Activated CD4-positive, alpha-beta T cell treated with anti-CD3 and anti-CD28 coated beads for 4 hours (primary cell): ENCODE results near the gene MARS1.

ENCODE experiments used
- DNase-seq, 2 donors: peaks; one replicate each; pipeline ENCODE4 v3.0.0-alpha.2; 2020

The MARS1 gene

GRCh38 chr12:57534250-57534649 is 46.4 kb downstream of the MARS1 start:
- no peak for DNase-seq

GRCh38 chr12:57534991-57535543 is 47.2 kb downstream of the MARS1 start:
- DNase-seq = no peak

DNA sequence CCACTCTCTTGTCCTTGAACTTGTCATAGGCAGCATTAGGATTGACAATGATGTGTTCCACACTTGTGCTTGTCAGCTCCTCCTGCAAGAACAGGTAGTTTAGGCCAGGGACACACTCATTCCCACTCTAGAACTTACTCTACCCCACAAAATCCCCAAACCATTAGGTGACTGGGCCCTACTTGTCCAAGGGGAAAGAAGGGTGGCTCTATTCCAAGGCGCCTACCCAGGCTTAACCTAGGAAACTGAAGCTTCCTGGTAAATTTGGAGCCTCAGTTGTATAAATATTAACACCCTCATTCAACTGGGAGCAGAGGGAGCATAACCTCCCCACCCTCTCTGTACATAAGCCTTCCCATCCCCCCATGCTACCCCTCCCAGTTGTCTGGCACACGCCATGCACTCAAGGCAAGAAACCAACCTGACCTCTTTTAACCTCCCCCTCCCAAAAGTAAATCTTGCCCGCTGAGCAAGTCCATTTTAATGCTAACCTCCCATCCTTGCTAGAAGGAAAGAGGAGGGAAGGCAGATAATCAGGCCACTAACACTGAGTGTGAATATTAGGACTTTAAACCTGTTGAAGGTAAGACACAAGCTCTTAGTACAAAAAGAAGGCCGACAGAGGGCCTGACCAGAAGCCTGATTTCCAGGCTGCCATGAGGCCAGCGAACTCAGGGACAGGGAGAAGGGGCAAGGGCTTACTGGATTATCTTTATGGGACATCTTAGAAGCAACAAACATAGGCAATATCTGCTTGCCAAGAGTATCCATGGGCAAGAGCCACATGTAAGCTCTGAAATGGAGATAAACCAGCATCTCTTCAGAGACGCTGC is 48.1 kb downstream of the MARS1 start:
- DNase-seq = no peak

GRCh38 chr12:57536597-57536942 is 48.7 kb downstream of the MARS1 start:
- no peak for DNase-seq

DNA sequence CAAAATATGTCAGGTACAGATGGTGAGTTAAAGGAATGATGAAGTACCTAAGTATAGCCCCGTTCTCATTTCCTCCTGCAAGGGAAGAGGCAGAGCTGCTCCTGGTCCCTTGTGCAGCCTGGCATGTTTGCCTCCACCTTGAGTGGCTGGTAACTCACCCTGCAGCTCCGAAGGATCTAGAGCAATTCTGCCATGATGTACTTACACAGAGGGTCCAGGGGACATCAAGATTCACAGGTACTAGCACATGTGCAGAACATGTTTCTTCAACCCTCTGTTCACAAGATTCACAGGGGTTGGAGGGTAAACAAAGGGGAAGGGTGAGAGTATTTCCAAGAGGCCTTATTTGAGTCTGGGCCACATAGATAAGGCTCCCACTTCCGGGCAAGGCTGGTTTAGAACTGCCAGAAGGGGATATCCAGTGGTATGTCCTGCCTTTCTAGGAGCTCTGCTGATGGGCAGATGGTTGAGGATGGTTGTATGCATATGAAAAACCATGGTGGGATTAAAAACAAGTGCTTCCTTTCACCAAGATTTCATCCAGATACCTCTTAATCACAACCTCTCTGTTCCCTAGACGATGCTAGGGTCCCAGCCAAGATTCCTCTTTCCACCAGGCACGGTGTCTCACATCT is 51.4 kb downstream of the MARS1 start:
- DNase-seq = no peak

DNA sequence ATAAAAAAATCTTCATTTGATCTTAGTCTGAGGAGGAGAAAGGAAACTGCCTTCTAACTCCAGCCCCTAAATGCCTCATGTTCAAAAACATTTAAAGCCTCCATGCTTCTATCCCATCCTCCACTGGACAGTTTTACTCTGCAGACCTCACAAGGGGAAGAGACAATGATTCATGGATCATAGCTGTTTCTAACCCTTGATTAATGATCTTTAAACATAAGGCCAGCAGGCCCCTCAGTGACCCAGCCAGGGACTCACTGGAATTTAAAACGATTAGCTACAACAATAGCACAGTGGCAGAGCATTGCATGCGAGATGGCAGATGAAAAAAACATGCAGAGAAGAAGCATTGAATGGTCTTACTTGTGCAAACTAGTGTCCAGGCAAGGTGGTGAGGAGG is 53.1 kb downstream of the MARS1 start:
- DNase-seq = no peak

- DNase-seq = no peak
Observed at GRCh38 chr12:57541717-57542116, 53.8 kb downstream of the MARS1 start.

DNA sequence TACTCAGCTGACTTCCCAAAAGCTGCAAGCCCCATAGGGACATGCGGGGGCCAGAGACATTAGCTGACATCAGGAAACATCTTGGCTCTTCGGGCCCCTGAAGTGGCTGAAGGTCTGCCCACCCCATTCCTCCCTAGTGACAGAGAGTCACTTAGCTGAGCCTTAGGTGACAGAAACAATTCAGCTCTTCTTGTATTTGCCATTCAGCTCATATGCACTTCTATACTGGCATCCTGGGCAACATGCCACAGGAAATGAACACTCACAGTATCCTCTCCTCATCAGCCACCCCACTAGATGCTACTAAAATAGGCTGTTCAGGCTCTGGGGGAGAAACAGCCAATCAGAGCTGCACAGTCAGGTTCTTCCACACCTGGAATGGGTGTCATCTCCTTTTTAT is 55.7 kb downstream of the MARS1 start:
- DNase-seq = no peak

DNA sequence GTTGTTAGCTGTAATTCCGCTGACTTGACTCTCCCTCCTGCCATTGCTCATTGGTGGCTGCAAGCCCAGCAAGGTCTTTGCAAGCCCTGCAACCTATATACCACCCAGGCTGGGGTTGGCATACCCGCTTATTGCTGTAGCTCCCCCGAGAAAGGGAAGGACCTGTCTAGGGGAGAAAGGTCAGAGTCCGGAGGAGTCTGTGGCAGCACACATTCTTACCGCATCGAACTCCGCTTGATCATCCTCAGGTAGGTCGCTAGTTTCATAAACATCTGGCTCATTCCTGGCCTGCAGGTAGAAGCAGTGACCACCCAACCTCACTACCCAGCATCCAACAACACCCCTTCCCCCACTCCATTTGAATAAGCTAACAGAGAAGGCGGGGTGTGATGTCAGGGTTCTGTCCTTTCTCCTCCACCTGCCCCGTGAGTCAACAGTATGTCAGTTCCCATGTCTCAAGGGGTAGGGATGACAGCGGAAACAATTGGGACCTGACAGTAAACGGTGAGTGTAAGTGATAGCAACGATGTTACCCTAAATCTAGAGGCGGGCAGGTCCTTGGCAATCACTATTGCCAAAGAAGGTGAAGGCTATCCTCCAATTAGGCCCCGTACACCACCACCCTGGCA is 58.1 kb downstream of the MARS1 start:
- DNase-seq = no peak

- DNase-seq = peak; percentile 91 to 94
Observed at GRCh38 chr12:57546438-57547287, 58.8 kb downstream of the MARS1 start, which contains the start of gene DCTN2. DCTN2 (minus strand) TSS chr12:57547192; CDS start chr12:57547063, 129 bp downstream.

- no peak for DNase-seq
Observed at GRCh38 chr12:57547288-57548012, 59.6 kb downstream of the MARS1 start.

GRCh38 chr12:57548013-57548315 is 60.1 kb downstream of the MARS1 start:
- DNase-seq = no peak

DNA sequence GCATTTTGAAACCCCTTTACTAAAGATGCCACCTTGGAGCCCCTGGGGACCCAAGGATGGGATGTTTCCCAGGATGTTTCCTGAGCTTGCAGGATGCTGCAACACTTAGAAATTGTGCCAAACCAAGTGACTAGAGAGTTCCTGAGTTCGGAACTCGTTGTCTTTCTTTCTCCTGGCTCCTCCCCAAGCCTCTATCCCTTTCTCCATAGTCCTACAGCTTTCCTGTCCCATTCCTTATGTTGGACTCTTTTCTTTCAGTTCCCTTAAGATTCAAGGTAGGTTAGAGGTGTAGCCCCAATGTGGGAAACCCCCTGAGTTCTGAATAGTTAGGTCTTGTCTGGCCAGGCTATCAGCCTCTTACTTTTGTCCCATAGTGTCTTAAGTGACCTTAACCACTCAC is 60.6 kb downstream of the MARS1 start:
- no peak for DNase-seq

GRCh38 chr12:57549203-57549908 is 61.5 kb downstream of the MARS1 start:
- no peak for DNase-seq

GRCh38 chr12:57549909-57550640 is 62.2 kb downstream of the MARS1 start, which contains the start of gene KIF5A:
KIF5A (plus strand) TSS chr12:57550044; CDS start chr12:57550272, 228 bp downstream.
- peak; percentile 38 to 39 for DNase-seq

DNA sequence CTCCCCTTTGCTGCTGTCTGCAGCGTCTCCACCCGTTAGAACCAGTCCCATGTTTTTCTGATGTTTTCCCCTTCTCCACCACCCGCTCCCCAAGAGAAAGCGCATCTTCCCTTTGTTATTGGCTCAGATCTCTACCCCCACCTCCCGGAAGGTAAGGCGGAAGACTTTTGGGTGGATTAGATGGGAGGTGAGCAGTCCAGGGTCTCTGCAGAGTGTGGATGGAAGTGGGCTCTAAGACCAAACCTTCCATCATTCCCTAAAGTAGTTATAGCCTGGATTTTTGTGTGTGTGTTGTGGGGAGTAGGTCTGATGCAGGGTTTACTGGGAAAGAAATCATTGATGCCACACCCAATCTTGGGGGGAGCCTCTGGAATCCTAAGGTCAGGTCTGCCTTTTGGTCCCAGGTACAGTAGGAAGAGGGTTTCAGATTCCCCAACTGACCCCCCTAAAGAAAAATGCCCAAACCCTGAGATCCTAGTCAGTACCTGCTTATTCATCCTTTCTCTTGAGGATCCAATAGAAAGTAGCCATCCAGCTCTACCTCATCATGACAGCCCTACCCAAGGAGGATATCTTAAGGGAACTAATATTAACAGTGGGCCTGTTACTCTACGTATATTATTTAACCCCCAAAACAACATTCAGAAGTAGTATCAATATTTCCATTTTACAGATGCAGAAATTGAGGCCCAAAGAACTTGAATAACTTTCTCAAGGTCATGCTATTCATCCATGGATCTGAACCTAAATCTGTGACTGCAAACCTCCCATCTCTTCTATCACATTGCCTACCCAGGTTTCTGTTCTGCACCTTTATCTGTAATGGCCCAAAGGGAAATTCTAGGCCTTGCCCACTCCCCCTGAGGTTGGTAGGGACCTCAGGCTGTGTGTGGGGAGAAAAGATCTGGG is 63.0 kb downstream of the MARS1 start:
- no peak for DNase-seq

DNA sequence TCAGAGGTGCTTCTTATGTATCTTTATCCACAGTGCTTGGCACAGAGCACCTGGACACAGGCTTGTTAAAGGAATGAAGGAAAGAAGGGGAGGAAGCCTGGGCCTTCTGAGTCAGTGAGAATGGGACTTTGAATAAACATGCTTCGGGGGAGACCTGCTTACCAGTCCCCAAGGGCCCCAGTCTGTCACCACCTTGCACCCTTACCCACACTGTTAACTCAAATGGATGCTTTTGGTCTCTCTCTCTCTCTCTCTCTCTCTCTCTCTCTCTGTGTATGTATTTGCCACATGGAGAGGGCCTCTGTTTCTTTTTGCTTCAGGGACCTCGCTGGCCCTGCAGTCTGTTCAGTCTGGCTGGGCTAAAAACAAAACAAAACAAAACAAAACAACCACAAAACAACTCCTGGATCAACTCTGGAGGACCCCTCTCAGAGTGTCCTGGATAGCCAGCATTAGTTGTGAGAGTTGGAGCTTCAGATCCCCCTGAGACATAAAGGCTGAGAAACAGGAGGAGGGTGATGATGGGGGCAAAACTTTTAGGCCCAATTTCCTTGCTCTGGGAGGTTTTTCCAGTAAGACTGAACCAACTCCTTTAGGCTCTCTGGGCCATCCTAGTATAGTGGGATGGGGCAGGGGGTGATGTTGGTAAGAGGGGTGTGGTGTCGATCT is 63.9 kb downstream of the MARS1 start:
- no peak for DNase-seq

DNA sequence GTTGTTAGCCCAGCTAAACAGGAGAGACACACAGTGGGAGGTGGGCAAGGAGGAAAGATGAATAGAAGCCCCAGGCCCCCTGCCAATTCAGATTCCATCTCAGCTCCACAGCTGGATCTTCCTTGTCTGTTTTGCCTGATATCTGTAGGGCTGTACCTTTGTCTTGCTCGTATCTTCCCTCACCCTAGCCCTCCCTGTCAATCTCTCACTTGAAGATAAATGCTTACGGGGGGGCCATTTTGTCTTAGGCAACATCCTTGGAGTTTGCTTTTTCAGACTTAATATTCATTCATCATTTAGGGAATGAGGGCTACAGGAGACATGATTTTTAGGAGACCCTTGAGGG is 64.4 kb downstream of the MARS1 start:
- no peak for DNase-seq

DNA sequence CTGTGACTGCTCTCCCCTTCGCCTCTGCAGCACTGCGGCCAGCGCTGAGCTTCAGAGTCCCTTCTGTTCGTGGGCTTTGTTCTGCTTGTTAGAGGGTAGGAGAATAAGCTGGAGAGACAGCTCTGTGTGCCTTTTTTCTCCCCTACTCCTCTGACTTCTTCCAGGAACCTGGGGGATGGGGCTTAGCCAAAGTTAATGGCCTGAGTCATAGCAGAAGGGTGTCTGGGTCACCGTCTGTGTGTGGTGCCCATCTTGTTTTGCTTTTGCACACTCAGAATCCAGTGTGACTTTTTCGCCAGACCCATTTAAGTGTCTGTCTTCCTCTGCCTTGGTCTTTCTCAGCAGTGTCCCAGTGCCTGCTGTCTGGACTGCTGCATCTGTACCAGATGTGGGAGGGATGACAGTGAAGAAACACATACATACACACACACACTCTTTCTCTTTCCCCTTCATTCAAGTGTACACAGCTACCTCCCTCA is 65.0 kb downstream of the MARS1 start:
- DNase-seq = no peak
